Measurements from ENCODE around the gene OSBPL8. TPM values are rescaled to one million over a fixed set of nuclear protein-coding genes. Genes with fewer than 3 reads are reported as not detected.

The OSBPL8 gene
- total and polyA plus RNA-seq, 2 experiments from 2014 or later, result 64.4 to 73.4 TPM

DNA sequence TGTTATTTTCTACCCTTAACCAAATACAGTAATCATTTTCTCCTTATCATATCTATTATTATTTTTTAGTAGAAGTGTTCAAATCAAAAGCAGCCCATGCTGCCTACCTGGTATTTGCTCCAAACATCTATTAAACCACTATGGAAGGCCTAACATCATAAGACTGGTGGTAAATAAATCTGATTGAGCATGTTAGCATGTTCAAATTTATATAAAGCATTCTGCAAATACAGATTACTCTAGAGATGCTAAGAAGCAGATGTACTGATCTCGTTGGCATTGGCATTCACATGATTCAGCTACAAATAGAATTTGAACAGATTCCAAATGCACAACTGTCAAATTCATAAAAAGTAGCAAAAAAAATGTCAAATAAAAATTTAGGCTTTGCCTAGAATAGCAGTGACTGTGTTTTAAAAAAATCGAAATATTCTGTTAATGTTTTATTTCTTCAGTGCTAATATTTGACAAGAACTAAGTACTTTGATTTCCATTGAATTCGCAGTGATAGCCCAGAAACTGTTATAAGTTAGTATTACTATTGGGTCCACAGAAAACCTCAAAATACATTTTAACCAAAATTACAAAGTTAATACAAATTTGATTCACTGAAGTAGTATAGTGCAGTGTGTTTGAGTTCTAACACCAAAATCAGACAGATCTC is 9.4 kb upstream of the OSBPL8 start:
- Histone ChIP-seq H3K4me2 (ENCODE audit: unreplicated experiment) (no peak overlapping the region), H3K4me3 (no peak overlapping the region), H3K27ac (no peak overlapping the region), H2AFZ (no peak overlapping the region), H3K27me3 (replicated peaks; ENCODE audit: insufficient read depth) (no peaks in the 10 kb centered on the region), H3K4me1 (ENCODE audit: insufficient read depth) (no peaks in the 10 kb centered on the region), H3K9me3 (ENCODE audit: low read depth) (no peaks in the 10 kb centered on the region), H4K20me1 (ENCODE audit: insufficient read depth) (no peaks in the 10 kb centered on the region), H3F3A (ENCODE audit: insufficient read depth) (no peaks in the 10 kb centered on the region), H3K36me3 (ENCODE audit: low read depth) (no peaks in the 10 kb centered on the region), H3K9ac (no peak overlapping the region), H3K79me2 (ENCODE audit: insufficient read depth) (no peaks in the 10 kb centered on the region), H3K9me2 (ENCODE audit: insufficient read depth) (no peaks in the 10 kb centered on the region)
- TF ChIP-seq EZH2 (IDR thresholded peaks at IDR 0.05; ENCODE audit: insufficient read depth, poor library complexity, severe bottlenecking) (no peak), EZH2phosphoT487 (IDR thresholded peaks at IDR 0.05; ENCODE audit: insufficient read depth, low read depth) (no peak)
- WGBS, 2 experiments (ENCODE audit: low coverage in 1 of 2, low lambda C conversion rate in 2 of 2, missing lambda C conversion rate in 2 of 2), result 54 to 69% methylated on average over 3 of the region's 3 CpGs
- in situ Hi-C loops (cut with MboI), result no loop called here
- no peak for DNase-seq

DNA sequence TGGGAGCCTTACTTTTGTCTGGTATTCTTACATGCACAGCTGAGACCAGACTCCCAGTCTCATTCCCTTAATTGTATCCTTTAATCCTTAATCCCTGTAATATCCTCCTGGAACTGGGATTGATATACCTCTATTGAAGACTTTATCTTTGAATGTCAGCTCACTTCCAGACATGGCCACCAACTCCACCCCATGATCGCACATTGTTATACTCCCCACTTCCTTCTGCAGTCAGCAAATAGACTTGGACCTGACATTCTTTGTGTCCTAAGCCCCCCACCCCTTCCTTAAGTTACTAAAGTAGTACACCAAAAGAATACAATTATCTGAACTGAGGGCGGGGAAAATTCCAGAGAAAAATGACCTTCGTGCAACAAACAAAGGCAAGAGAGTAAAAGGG is 8.6 kb upstream of the OSBPL8 start:
- Histone ChIP-seq H3K4me2 (ENCODE audit: unreplicated experiment) (no peak overlapping the region), H3F3A (ENCODE audit: insufficient read depth) (no peaks in the 10 kb centered on the region), H3K4me1 (ENCODE audit: insufficient read depth) (no peaks in the 10 kb centered on the region), H3K27me3 (replicated peaks; ENCODE audit: insufficient read depth) (no peaks in the 10 kb centered on the region), H3K4me3 (no peak overlapping the region), H3K27ac (no peak overlapping the region), H2AFZ (no peak overlapping the region), H4K20me1 (ENCODE audit: insufficient read depth) (no peaks in the 10 kb centered on the region), H3K79me2 (ENCODE audit: insufficient read depth) (no peaks in the 10 kb centered on the region), H3K36me3 (ENCODE audit: low read depth) (no peaks in the 10 kb centered on the region), H3K9me3 (ENCODE audit: low read depth) (no peaks in the 10 kb centered on the region), H3K9me2 (ENCODE audit: insufficient read depth) (no peaks in the 10 kb centered on the region), H3K9ac (no peak overlapping the region)
- no peak for DNase-seq
- no peak for TF ChIP-seq EZH2phosphoT487 (IDR thresholded peaks at IDR 0.05; ENCODE audit: insufficient read depth, low read depth)
- no peak for TF ChIP-seq EZH2 (IDR thresholded peaks at IDR 0.05; ENCODE audit: insufficient read depth, poor library complexity, severe bottlenecking)
- WGBS, 2 experiments (ENCODE audit: low coverage in 1 of 2, low lambda C conversion rate in 2 of 2, missing lambda C conversion rate in 2 of 2), result 97 to 98% methylated on average over 3 of the region's 3 CpGs
- in situ Hi-C loops (cut with MboI), result no loop called here

DNA sequence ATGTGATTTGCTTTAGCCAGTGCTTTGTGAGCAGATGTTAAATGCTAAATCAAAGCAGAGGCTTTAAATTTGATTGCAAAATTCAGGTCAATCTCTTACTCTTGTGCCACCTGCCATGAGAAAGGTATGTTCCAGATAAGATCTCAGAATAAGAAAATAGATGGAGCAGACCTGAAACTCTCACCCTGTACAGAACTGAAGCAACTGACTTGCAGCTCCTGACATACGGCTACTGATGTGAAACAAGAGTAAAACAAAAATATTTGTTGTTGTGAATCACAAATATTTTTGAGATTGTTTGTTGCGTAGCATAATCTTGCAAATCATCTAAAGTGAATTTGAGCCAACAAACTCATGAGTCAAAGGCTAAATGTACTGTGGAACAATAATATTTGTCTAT is 3.5 kb upstream of the OSBPL8 start:
- in situ Hi-C loops (cut with MboI), result no loop called here
- peaks cover 13% of the 10 kb centered on the region for H3K79me2 ChIP-seq (ENCODE audit: insufficient read depth)
- H3K27ac ChIP-seq, result no peak overlapping the region
- no peaks in the 10 kb centered on the region for H3F3A ChIP-seq (ENCODE audit: insufficient read depth)
- TF ChIP-seq EZH2 (IDR thresholded peaks at IDR 0.05; ENCODE audit: insufficient read depth, poor library complexity, severe bottlenecking) (no peak), EZH2phosphoT487 (IDR thresholded peaks at IDR 0.05; ENCODE audit: insufficient read depth, low read depth) (no peak)
- no peaks in the 10 kb centered on the region for H3K9me3 ChIP-seq (ENCODE audit: low read depth)
- no peak overlapping the region for H3K9ac ChIP-seq
- H3K4me3 ChIP-seq, result no peak overlapping the region
- no peaks in the 10 kb centered on the region for H4K20me1 ChIP-seq (ENCODE audit: insufficient read depth)
- 94 to 98% methylated on average over 2 of the region's 2 CpGs for WGBS, 2 experiments (ENCODE audit: low coverage in 1 of 2, low lambda C conversion rate in 2 of 2, missing lambda C conversion rate in 2 of 2)
- 0 out of 2 replicates have a peak, but pooled peaks cover 6% of the 10 kb centered on the region for H3K4me1 ChIP-seq (ENCODE audit: insufficient read depth)
- H2AFZ ChIP-seq, result no peak overlapping the region
- no peak for DNase-seq
- H3K4me2 ChIP-seq (ENCODE audit: unreplicated experiment), result no peak overlapping the region
- no peaks in the 10 kb centered on the region for H3K27me3 ChIP-seq (replicated peaks; ENCODE audit: insufficient read depth)
- no peaks in the 10 kb centered on the region for H3K9me2 ChIP-seq (ENCODE audit: insufficient read depth)
- no peaks in the 10 kb centered on the region for H3K36me3 ChIP-seq (ENCODE audit: low read depth)

DNA sequence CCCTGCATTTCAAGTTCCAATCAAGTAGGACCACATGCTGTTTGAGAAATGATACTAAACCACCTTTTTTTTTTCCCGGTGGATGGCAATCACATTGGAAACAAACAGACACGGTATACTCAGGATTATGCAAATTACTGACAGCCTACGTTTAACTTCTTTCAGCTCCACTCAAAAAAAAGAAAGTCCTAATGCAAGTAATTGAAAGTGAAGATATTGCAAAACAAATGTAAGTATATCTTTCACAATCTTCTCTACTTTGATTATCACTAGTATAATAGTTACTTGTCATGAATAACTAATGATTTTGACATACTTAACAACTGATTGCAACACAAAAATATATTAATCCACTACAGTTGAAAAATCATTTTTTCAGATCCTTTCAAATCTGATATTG is 2.6 kb upstream of the OSBPL8 start:
- no peak overlapping the region for H3K4me3 ChIP-seq
- in situ Hi-C loops (cut with MboI), result no loop called here
- peaks cover 13% of the 10 kb centered on the region; the same call in 1 of the 2 replicates for H3K4me1 ChIP-seq (ENCODE audit: insufficient read depth)
- DNase-seq, result no peak
- no peaks in the 10 kb centered on the region for H3K36me3 ChIP-seq (ENCODE audit: low read depth)
- no peaks in the 10 kb centered on the region for H3F3A ChIP-seq (ENCODE audit: insufficient read depth)
- no peaks in the 10 kb centered on the region for H4K20me1 ChIP-seq (ENCODE audit: insufficient read depth)
- H3K9ac ChIP-seq, result no peak overlapping the region
- WGBS, 2 experiments (ENCODE audit: low coverage in 1 of 2, low lambda C conversion rate in 2 of 2, missing lambda C conversion rate in 2 of 2), result 67 to 72% methylated on average over 3 of the region's 3 CpGs
- TF ChIP-seq EZH2phosphoT487 (IDR thresholded peaks at IDR 0.05; ENCODE audit: insufficient read depth, low read depth) (no peak), EZH2 (IDR thresholded peaks at IDR 0.05; ENCODE audit: insufficient read depth, poor library complexity, severe bottlenecking) (no peak)
- H3K79me2 ChIP-seq (ENCODE audit: insufficient read depth), result peaks cover 23% of the 10 kb centered on the region
- H3K9me2 ChIP-seq (ENCODE audit: insufficient read depth), result no peaks in the 10 kb centered on the region
- no peaks in the 10 kb centered on the region for H3K27me3 ChIP-seq (replicated peaks; ENCODE audit: insufficient read depth)
- no peak overlapping the region for H2AFZ ChIP-seq
- no peak overlapping the region for H3K27ac ChIP-seq
- no peak overlapping the region for H3K4me2 ChIP-seq (ENCODE audit: unreplicated experiment)
- no peaks in the 10 kb centered on the region for H3K9me3 ChIP-seq (ENCODE audit: low read depth)
